ENCODE data around the gene TFDP2.

TFDP2 gene

DNA sequence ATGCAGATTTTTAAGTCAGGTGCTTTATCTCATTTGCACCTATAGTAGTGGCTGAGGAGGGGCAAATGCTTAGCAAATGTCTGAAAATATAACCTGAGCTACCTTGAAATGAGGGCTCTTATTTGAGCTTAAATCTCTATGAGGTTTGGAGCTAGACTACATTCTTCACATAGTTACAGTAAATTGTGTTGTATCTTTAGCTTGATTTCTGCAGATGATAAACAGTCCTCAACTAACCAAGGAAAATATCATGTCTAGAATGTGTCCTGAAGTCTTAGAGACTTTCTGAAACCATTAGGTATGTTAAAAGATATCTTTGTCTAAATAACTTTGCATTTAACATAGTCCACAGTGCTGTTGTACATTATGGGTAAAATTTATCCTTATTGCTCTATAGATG lies 145.3 kb downstream of the TFDP2 start:
- no peak for DNase-seq (ENCODE audit: low spot score)
- POLR2A ChIA-PET (ENCODE audit: low non-redundant PET) = no interaction called here
- TF ChIP-seq, protein P1, sequence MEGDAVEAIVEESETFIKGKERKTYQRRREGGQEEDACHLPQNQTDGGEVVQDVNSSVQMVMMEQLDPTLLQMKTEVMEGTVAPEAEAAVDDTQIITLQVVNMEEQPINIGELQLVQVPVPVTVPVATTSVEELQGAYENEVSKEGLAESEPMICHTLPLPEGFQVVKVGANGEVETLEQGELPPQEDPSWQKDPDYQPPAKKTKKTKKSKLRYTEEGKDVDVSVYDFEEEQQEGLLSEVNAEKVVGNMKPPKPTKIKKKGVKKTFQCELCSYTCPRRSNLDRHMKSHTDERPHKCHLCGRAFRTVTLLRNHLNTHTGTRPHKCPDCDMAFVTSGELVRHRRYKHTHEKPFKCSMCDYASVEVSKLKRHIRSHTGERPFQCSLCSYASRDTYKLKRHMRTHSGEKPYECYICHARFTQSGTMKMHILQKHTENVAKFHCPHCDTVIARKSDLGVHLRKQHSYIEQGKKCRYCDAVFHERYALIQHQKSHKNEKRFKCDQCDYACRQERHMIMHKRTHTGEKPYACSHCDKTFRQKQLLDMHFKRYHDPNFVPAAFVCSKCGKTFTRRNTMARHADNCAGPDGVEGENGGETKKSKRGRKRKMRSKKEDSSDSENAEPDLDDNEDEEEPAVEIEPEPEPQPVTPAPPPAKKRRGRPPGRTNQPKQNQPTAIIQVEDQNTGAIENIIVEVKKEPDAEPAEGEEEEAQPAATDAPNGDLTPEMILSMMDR (conservative IDR thresholded peaks at IDR 0.05; ENCODE audit: low read depth) = no peak
- H3K27ac ChIP-seq = no peak overlapping the region
- CTCF ChIA-PET = interaction anchor here (0.7 kb wide), 1 partner anchor 28 kb away, joined by 3 read pairs; no protein-coding TSS in a partner anchor

DNA sequence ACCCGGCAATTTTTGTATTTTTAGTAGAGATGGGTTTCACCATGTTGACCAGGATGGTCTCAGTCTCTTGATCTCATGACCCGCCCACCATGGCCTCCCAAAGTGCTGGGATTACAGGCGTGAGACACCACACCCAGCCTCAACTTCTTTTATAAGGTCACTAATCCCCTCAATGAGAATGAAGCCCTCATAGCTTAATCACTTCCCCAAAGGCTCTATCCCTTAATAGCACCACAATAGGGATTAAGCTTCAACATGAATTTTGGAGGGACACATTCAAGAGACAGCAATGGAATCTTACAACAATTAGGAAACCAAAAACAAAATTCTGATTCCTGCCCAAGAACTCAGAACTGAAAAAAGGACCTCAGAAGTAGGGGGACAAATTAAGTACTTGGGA lies 146.1 kb downstream of the TFDP2 start:
- CTCF ChIA-PET = no interaction called here
- POLR2A ChIA-PET (ENCODE audit: low non-redundant PET) = no interaction called here
- DNase-seq (ENCODE audit: low spot score) = no peak
- no peak overlapping the region for H3K27ac ChIP-seq
- TF ChIP-seq, protein P1 (conservative IDR thresholded peaks at IDR 0.05; ENCODE audit: low read depth) = no peak

DNA sequence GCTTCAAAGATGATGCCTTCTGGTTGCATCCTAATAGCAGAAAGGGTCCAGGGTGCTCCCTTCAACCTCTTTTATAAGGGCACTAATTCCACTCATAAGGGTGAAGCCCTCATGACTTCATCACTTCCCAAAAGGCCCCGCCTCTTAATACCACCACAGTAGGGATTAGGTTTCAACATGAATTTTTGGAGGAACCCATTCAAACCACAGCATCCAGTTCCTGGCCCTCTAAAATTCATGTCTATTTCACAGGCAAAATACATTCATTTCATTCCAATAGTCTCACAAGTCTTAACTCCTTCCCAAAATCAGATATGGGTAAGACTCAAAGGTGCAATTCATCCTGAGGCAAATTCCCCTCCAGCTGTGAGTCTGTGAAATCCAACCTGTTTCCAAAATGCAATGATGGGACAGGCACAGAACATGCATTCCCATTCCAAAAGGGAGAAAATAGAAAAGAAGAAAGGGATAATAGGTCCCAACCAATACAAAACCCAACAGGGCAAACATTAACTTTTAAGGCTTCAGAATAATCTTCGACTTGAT lies 148.9 kb downstream of the TFDP2 start:
- TF ChIP-seq, protein P1 (conservative IDR thresholded peaks at IDR 0.05; ENCODE audit: low read depth) = no peak
- POLR2A ChIA-PET (ENCODE audit: low non-redundant PET) = no interaction called here
- peak overlapping the region; percentile 52 for H3K27ac ChIP-seq
- CTCF ChIA-PET = no interaction called here
- DNase-seq (ENCODE audit: low spot score) = no peak

DNA sequence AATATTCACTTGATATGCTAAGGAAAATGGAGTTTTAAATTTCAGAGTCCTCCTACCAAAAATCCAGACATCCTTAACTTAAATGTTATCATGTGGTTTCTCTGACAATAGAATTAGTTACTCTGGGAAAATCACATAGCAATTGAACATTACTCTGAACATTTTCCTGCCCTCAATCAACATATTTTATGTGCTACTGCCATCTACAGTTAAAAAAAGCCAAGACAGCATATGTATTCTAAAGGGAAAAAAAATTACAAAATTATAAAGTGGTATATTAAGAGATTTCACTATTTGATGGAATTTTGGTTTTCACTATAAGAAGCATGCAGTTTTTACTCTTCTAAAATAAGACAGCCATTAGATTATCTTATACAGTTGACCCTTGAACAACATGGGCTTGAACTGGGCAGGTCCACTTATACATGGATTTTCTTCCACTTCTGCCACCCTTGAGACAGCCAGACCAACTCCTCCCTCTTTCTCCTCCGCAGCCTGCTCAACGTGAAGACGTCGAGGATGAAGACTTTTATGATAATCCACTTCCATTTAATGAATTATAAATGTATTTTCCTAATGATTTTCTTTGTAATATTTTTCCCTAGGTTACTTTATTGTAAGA lies 150.6 kb downstream of the TFDP2 start:
- TF ChIP-seq, protein P1 (conservative IDR thresholded peaks at IDR 0.05; ENCODE audit: low read depth) = peak; percentile 67
- peak overlapping the region; percentile 39; the same call in 1 of the 2 replicates for H3K27ac ChIP-seq
- ChIA-PET POLR2A (ENCODE audit: low non-redundant PET) (no interaction called here), CTCF (interaction anchor here (0.7 kb wide), 1 partner anchor 71 kb away, joined by 3 read pairs; no protein-coding TSS in a partner anchor)
- DNase-seq (ENCODE audit: low spot score) = peak; percentile 26

DNA sequence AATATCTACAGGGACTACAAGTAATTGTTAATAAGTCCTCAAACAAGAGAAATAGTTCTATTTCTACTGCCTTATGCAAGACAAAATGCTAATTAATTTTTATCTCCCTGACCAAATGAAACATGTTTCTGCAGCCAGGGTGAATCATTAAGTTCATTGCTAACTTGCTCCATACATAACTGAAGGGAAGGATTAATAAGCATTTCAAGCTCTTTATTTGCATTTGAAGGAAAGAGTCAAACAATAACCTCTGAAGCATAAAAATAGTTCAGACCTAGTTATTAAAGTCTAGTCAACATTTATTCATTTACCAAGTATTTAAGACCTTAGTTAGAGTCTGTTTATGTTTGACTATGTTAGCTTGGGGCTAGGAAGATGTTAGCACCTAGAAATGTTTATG lies 152.9 kb downstream of the TFDP2 start:
- ChIA-PET CTCF (no interaction called here), POLR2A (ENCODE audit: low non-redundant PET) (no interaction called here)
- TF ChIP-seq, protein P1 (conservative IDR thresholded peaks at IDR 0.05; ENCODE audit: low read depth) = no peak
- DNase-seq (ENCODE audit: low spot score) = no peak
- no peak overlapping the region for H3K27ac ChIP-seq

DNA sequence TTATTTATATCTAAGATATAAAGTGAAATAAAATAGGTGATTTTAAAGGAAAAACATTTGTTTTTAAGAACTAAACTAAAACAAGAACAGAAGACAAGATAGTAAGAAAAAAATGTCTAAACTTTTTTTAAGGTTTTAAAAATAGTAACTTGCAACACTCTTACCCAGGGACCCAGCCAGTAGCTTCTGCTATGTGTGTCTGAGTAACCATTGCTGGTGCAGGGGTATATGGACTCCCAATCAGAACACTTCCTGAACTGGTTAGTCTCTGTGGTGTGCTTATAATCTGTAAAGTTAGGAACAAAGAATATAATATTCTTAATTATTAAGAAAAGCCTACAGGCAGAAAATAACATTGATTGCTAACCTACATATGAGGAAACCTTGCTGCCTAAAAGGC lies 154.5 kb downstream of the TFDP2 start:
- TF ChIP-seq, protein P1 (conservative IDR thresholded peaks at IDR 0.05; ENCODE audit: low read depth) = no peak
- POLR2A ChIA-PET (ENCODE audit: low non-redundant PET) = no interaction called here
- no peak for DNase-seq (ENCODE audit: low spot score)
- CTCF ChIA-PET = no interaction called here
- H3K27ac ChIP-seq = no peak overlapping the region

Data from RWPE1 (cell line).